HCT116 (cell line): ENCODE results near the gene GRIN3B. TPM values are rescaled to one million over a fixed set of nuclear protein-coding genes. Genes with fewer than 3 reads are reported as not detected.

Experiments used
- ATAC-seq: fragments of 200-7000 bp; cut with Tn5 transposase; 2 replicates; pipeline ENCODE4 v1.9.1; 2020; ENCODE audit warnings: mild to moderate bottlenecking, moderate library complexity
- BruUV-seq: library from RNA; stranded (reverse); fragments of 400-500 nt; replicated peaks from 2 replicates; lab custom pipeline; 2021; lab: Mats Ljungman, UMichigan
- CTCF ChIA-PET: fragments of 300-600 bp; sonication (Branson Sonifier 250); formaldehyde crosslinking; loops from one replicate; lab custom pipeline; 2021; ENCODE audit warnings: antibody characterized with exemption; lab: Charles Lee
- POLR2A ChIA-PET: fragments of 300-600, 350-600 bp; sonication (Branson Sonifier 250); formaldehyde crosslinking; loops from one replicate; lab custom pipeline; 2021; ENCODE audit warnings: antibody characterized with exemption; lab: Charles Lee
- RAD21 ChIA-PET, 2 experiments: fragments of 300-600 bp; sonication (Branson Sonifier 250); formaldehyde crosslinking; loops; one replicate each; lab custom pipeline; 2023; ENCODE audit warnings: low total read pairs in 2 of 2; ENCODE audit not compliant: uncharacterized antibody in 2 of 2, unreplicated experiment in 2 of 2, low non-redundant PET in 1 of 2; lab: Charles Lee
- DNase-seq: peaks from one replicate; pipeline ENCODE4 v3.0.0-alpha.2; 2010; ENCODE audit warnings: low read depth, low spot score
- H2AFZ ChIP-seq: fragments of 200-600 bp; shearing (Covaris generic), sonication (generic); 2 replicates; pipeline ENCODE4 v1.6.1; 2017; ENCODE audit warnings: low read depth, mixed run types, mixed read lengths, antibody characterized with exemption, low read length; ENCODE audit not compliant: poor library complexity, severe bottlenecking
- H3K27ac ChIP-seq: 2 replicates; pipeline ENCODE4 v1.5.1; 2012; ENCODE audit warnings: low read depth, low read length
- H3K27me3 ChIP-seq: fragments of 200-600 bp; sonication (generic); 2 replicates; pipeline ENCODE4 v1.6.1; 2016; ENCODE audit warnings: mixed run types, low read length, mixed read lengths; ENCODE audit not compliant: insufficient read depth
- H3K36me3 ChIP-seq, 2 experiments: fragments of 200-500 bp in 1 of 2; fragments of 200-600 bp in 1 of 2; sonication (Bioruptor generic) in 1 of 2; sonication (generic) in 1 of 2; 2 replicates each; pipeline versions ENCODE4 v1.5.1 to v1.6.1; 2014 to 2016; ENCODE audit warnings: low read length in 2 of 2, inconsistent platforms in 1 of 2, mixed read lengths in 1 of 2, mixed run types in 1 of 2; ENCODE audit not compliant: insufficient read depth in 2 of 2, control insufficient read depth in 1 of 2
- H3K4me1 ChIP-seq, 2 experiments: fragments of 200-600 bp in 1 of 2; sonication (generic) in 1 of 2; 2 replicates each; pipeline versions ENCODE4 v1.5.1 to v1.6.1; 2012 to 2017; ENCODE audit warnings: low read length in 2 of 2, inconsistent platforms in 1 of 2, mild to moderate bottlenecking in 1 of 2, mixed read lengths in 1 of 2, mixed run types in 1 of 2, moderate library complexity in 1 of 2; ENCODE audit not compliant: insufficient read depth in 2 of 2, control insufficient read depth in 1 of 2
- H3K4me2 ChIP-seq: fragments of 200-600 bp; sonication (generic); 2 replicates; pipeline ENCODE4 v1.6.1; 2017; ENCODE audit warnings: mixed run types, low read length, mixed read lengths
- H3K4me3 ChIP-seq, 2 experiments: fragments of 200-600 bp in 1 of 2; sonication (generic) in 1 of 2; replicated peaks in 1 of 2; 2 replicates each; pipeline ENCODE4 v1.5.1; 2011 to 2016; ENCODE audit warnings: low read length in 2 of 2, control low read depth in 1 of 2, low read depth in 1 of 2, mild to moderate bottlenecking in 1 of 2, mixed read lengths in 1 of 2, mixed run types in 1 of 2
- H3K79me2 ChIP-seq: fragments of 200-600 bp; sonication (generic); 2 replicates; pipeline ENCODE4 v1.6.1; 2017; ENCODE audit warnings: mild to moderate bottlenecking, mixed run types, low read length, moderate library complexity, mixed read lengths; ENCODE audit not compliant: insufficient read depth
- H3K9ac ChIP-seq: fragments of 200-600 bp; sonication (generic); 2 replicates; pipeline ENCODE4 v1.6.1; 2016; ENCODE audit warnings: low read length, mixed read lengths
- H3K9me2 ChIP-seq: fragments of 200-600 bp; sonication (generic), shearing (Covaris generic); 2 replicates; pipeline ENCODE4 v1.6.1; 2017; ENCODE audit warnings: mixed run types, mild to moderate bottlenecking, moderate library complexity; ENCODE audit not compliant: insufficient read depth
- H3K9me3 ChIP-seq, 2 experiments: fragments of 200-500 bp in 1 of 2; fragments of 200-600 bp in 1 of 2; sonication (Bioruptor generic) in 1 of 2; sonication (generic) in 1 of 2; 2 replicates each; pipeline ENCODE4 v1.6.1; 2014 to 2017; ENCODE audit warnings: low read length in 2 of 2, mixed read lengths in 2 of 2, inconsistent platforms in 1 of 2, low read depth in 1 of 2, mild to moderate bottlenecking in 1 of 2, mixed run types in 1 of 2, moderate library complexity in 1 of 2; ENCODE audit not compliant: control insufficient read depth in 1 of 2, insufficient read depth in 1 of 2
- H4K20me1 ChIP-seq: fragments of 200-600 bp; sonication (generic), shearing (Covaris generic); 2 replicates; pipeline ENCODE4 v1.6.1; 2017; ENCODE audit warnings: mixed run types, mild to moderate bottlenecking, moderate library complexity; ENCODE audit not compliant: insufficient read depth
- CBX3 ChIP-seq: IDR thresholded peaks from 2 replicates; pipeline ENCODE4 v1.6.1; 2012; ENCODE audit warnings: low read depth
- CEBPB ChIP-seq: IDR thresholded peaks from 2 replicates; pipeline ENCODE4 v1.6.1; 2012; ENCODE audit warnings: low read depth
- CTCF ChIP-seq, 3 experiments: fragments of 200-600 bp in 1 of 3; sonication (generic) in 1 of 3; IDR thresholded peaks in 2 of 3; conservative IDR thresholded peaks in 1 of 3; 2 replicates each; pipeline ENCODE4 v1.5.1; 2012 to 2017; ENCODE audit warnings: low read depth in 2 of 3, low read length in 2 of 3, antibody characterized with exemption in 1 of 3, borderline replicate concordance in 1 of 3, control low read depth in 1 of 3, mild to moderate bottlenecking in 1 of 3, mixed read lengths in 1 of 3, mixed run types in 1 of 3, moderate library complexity in 1 of 3; ENCODE audit not compliant: insufficient read depth in 1 of 3
- EGR1 ChIP-seq: IDR thresholded peaks from 2 replicates; pipeline ENCODE4 v1.6.1; 2012; ENCODE audit warnings: low read depth
- EZH2phosphoT487 ChIP-seq: fragments of 200-600 bp; IDR thresholded peaks from 2 replicates; pipeline ENCODE4 v1.6.1; 2018; ENCODE audit warnings: antibody characterized with exemption, borderline replicate concordance
- JUND ChIP-seq: IDR thresholded peaks from 2 replicates; pipeline ENCODE4 v1.6.1; 2012
- POLR2A ChIP-seq: IDR thresholded peaks from 2 replicates; pipeline ENCODE4 v1.7.0; 2011; ENCODE audit warnings: borderline replicate concordance; ENCODE audit not compliant: insufficient read depth, insufficient read length; ENCODE audit errors: extremely low read depth
- SIN3A ChIP-seq: IDR thresholded peaks from 2 replicates; pipeline ENCODE4 v1.6.1; 2012; ENCODE audit warnings: low read depth
- SRF ChIP-seq: IDR thresholded peaks from 2 replicates; pipeline ENCODE4 v1.6.1; 2012; ENCODE audit warnings: low read depth
- ZBTB33 ChIP-seq: IDR thresholded peaks from 2 replicates; pipeline ENCODE4 v1.6.1; 2011; ENCODE audit warnings: mild to moderate bottlenecking, low read length, moderate library complexity; ENCODE audit not compliant: insufficient replicate concordance; ENCODE audit errors: extremely low read depth
- ZFX ChIP-seq: fragments of 450-650 bp; IDR thresholded peaks from 2 replicates; pipeline ENCODE4 v1.6.1; 2017
- intact Hi-C: fragments of 100-400 bp; cut with micrococcal nuclease; formaldehyde crosslinking; loops from 2 replicates; pipeline ENCODE4 v1.10.0; 2022
- total RNA-seq: library from RNA; stranded (reverse); gene quantifications from one replicate; pipeline ENCODE4 v1.2.1, GENCODE V29; 2021; ENCODE audit not compliant: unreplicated experiment
- TF ChIP-seq, protein P1 (sequence below): IDR thresholded peaks from 2 replicates; pipeline ENCODE4 v1.6.1; 2012

The GRIN3B gene
- total RNA-seq, 1 experiment from 2014 or later = 0.69 TPM

GRCh38 chr19:966485-967088 lies 33.6 kb upstream of the GRIN3B start:
- no TSS peak for BruUV-seq
- H4K20me1 ChIP-seq = no peaks in the 10 kb centered on the region
- no peak for ATAC-seq
- H3K79me2 ChIP-seq = no peaks in the 10 kb centered on the region
- H3K9ac ChIP-seq = no peak overlapping the region
- TF ChIP-seq SIN3A = no peak
- TF ChIP-seq EZH2phosphoT487 = no peak
- ChIA-PET RAD21 (no interaction called here), POLR2A (no interaction called here), CTCF (no interaction called here)
- peaks cover 8 to 17% of the 10 kb centered on the region in 2 experiments; a peak in 3 of 4 replicates for H3K9me3 ChIP-seq
- H3K4me2 ChIP-seq = no peak overlapping the region
- intact Hi-C loops = no loop called here
- H3K9me2 ChIP-seq = no peaks in the 10 kb centered on the region
- DNase-seq = no peak
- H3K4me1 ChIP-seq = peaks cover 11 to 13% of the 10 kb centered on the region in 2 experiments
- H2AFZ ChIP-seq = no peak overlapping the region
- peaks cover 6 to 46% of the 10 kb centered on the region in 2 experiments for H3K36me3 ChIP-seq
- no peak overlapping the region for H3K4me3 ChIP-seq
- no peak overlapping the region for H3K27ac ChIP-seq
- no peaks in the 10 kb centered on the region for H3K27me3 ChIP-seq

DNA sequence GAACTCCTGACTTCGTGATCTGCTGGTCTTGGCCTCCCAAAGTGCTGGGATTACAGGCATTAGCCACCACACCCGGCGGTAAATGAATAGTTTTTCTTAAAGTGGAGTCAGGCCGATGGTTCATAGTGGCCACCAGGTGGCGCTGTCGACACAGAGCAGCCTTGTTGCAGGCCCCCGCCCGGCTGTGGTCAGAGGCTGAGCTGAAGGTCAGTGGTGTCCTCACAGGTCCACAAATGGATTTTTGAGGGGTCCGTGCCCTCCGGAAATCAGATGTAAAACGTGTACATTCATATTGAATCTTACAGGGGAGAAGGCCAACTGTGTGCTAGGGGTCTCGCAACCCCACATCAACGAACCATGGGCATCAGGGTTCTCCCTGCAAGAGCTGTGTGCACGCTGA lies 29.5 kb upstream of the GRIN3B start:
- Histone ChIP-seq H3K79me2 (no peaks in the 10 kb centered on the region), H3K9ac (no peak overlapping the region), H3K4me3 (no peak overlapping the region), H3K4me2 (no peak overlapping the region), H2AFZ (no peak overlapping the region), H3K9me3 (peaks cover 8 to 19% of the 10 kb centered on the region in 2 experiments; a peak in 3 of 4 replicates), H3K27ac (no peak overlapping the region), H3K36me3 (peaks cover 9 to 43% of the 10 kb centered on the region in 2 experiments), H3K9me2 (no peaks in the 10 kb centered on the region), H4K20me1 (no peaks in the 10 kb centered on the region), H3K27me3 (no peaks in the 10 kb centered on the region), H3K4me1 (no peaks in the 10 kb centered on the region)
- ChIA-PET CTCF (interaction anchor here (1.3 kb wide), 1 partner anchor 11 kb away, joined by 3 read pairs; no protein-coding TSS in a partner anchor), POLR2A (no interaction called here), RAD21 (no interaction called here)
- DNase-seq (no peak), ATAC-seq (peak; percentile 67; the same call in 1 of the 2 replicates)
- intact Hi-C loops = no loop called here
- TF ChIP-seq POLR2A = no peak
- TF ChIP-seq, protein P1, sequence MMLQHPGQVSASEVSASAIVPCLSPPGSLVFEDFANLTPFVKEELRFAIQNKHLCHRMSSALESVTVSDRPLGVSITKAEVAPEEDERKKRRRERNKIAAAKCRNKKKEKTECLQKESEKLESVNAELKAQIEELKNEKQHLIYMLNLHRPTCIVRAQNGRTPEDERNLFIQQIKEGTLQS = no peak
- no peak for TF ChIP-seq JUND
- no peak for TF ChIP-seq SRF
- TF ChIP-seq CEBPB = no peak
- TF ChIP-seq SIN3A = no peak
- no peak for TF ChIP-seq ZFX
- peak; percentile 93; the same call in 1 of the 2 replicates for TF ChIP-seq CBX3
- peak in 2 of 3 experiments; percentile 62 to 90; a peak in 4 of 6 replicates for TF ChIP-seq CTCF (IDR thresholded peaks at IDR 0.05 in 2 of 3, conservative IDR thresholded peaks at IDR 0.05 in 1 of 3; ENCODE audit: borderline replicate concordance in 1 of 3, insufficient read depth in 1 of 3, low read depth in 2 of 3, low read length in 2 of 3)
- TF ChIP-seq EGR1 = no peak
- TF ChIP-seq ZBTB33 = no peak
- no TSS peak for BruUV-seq
